Psoas muscle (tissue), 8 donors: Measurements from ENCODE around the gene MTMR2. TPM values are rescaled to one million over a fixed set of nuclear protein-coding genes. Genes with fewer than 3 reads are reported as not detected.

Source experiments
- ATAC-seq, 4 donors: fragments of 200-7000 bp; cut with Tn5 transposase; one replicate each; pipeline ENCODE4 v1.9.1; 2020; ENCODE audit warnings: moderate library complexity in 3 of 4, mild to moderate bottlenecking in 2 of 4
- DNase-seq, 2 donors: peaks; one replicate each; pipeline ENCODE4 v3.0.0-alpha.2; 2020
- H3K27ac ChIP-seq: fragments of 200-600 bp; one replicate; pipeline ENCODE4 v1.8.0; 2022
- H3K27me3 ChIP-seq, 3 donors: fragments of 200-600 bp in 1 of 3; one replicate each; pipeline versions ENCODE4 v1.6.1 to v1.8.0; 2013 to 2022; ENCODE audit warnings: low read length in 2 of 3, mild to moderate bottlenecking in 2 of 3, moderate library complexity in 1 of 3; ENCODE audit not compliant: insufficient read depth in 3 of 3
- H3K36me3 ChIP-seq, 2 donors: fragments of 200-600 bp in 1 of 2; one replicate each; pipeline versions ENCODE4 v1.6.1 to v1.8.0; 2013 to 2022; ENCODE audit warnings: low read depth in 1 of 2, mild to moderate bottlenecking in 1 of 2, moderate library complexity in 1 of 2; ENCODE audit not compliant: insufficient read depth in 1 of 2
- H3K4me1 ChIP-seq: fragments of 200-600 bp; one replicate; pipeline ENCODE4 v1.8.0; 2022
- H3K4me3 ChIP-seq: fragments of 200-600 bp; one replicate; pipeline ENCODE4 v1.8.0; 2022; ENCODE audit warnings: mild to moderate bottlenecking
- H3K9me3 ChIP-seq: fragments of 200-600 bp; one replicate; pipeline ENCODE4 v1.8.0; 2022
- CTCF ChIP-seq: fragments of 200-600 bp; IDR thresholded peaks from one replicate; pipeline ENCODE4 v1.8.0; 2022; ENCODE audit warnings: antibody characterized with exemption
- WGBS, 3 donors: extraction: QIAGEN DNeasy Blood & Tissue Kit; methylation state at CpG; one replicate each; pipeline versions ENCODE4 v1.1.6 to v1.1.7; 2013; 5-methylcytosine and 5-hydroxymethylcytosine counted together
- intact Hi-C, 2 donors: fragments of 100-400 bp; cut with DNase I; formaldehyde crosslinking; loops; one replicate each; pipeline versions ENCODE4 v1.11.0 to v1.14.2; 2022
- polyA plus RNA-seq, 3 donors: library from polyadenylated mRNA; stranded (reverse); fragments of 200-250 nt; gene quantifications; one replicate each; pipeline ENCODE4 v1.2.3, GENCODE V29; 2013
- total RNA-seq, 4 donors: library from RNA; stranded (reverse); fragmentation: NEBNext Ultra II Directional in 2 of 4; extraction: Animal tissue kit (Norgen Biotek cat#: 25700) in 2 of 4; gene quantifications; one replicate each; pipeline versions ENCODE4 v1.2.1 to v1.2.4, GENCODE V29; 2021 to 2023
- donor health status: healthy with polysubstance abuse.
- donor health status: DM: no; HTN: no; CAD: no; lungs with moderate emphysema.
- donor health status: Bipolar disorder and iron deficiency.
- donor health status: healthy.
- donor health status: DM: yes; HTN: yes; CAD: no.
- donor health status: DM: no; HTN: no; CAD: no.
- donor health status: DM: no; HTN: no; CAD: no.
- donor health status: DM: yes; HTN: yes; CAD: no.

Gene MTMR2
- total and polyA plus RNA-seq, 7 donors, result 5.4 to 9.9 (median 7.7) TPM

GRCh38 chr11:95853862-95854261, 70.0 kb downstream of the MTMR2 start:
- peaks cover 4 to 72% of the 10 kb centered on the region in 2 donors for H3K36me3 ChIP-seq
- no peaks in the 10 kb centered on the region for H3K9me3 ChIP-seq
- H3K27ac ChIP-seq, result no peak overlapping the region
- H3K27me3 ChIP-seq, result no peaks in the 10 kb centered on the region
- no peaks in the 10 kb centered on the region for H3K4me1 ChIP-seq
- intact Hi-C loops, result no loop called here
- ATAC-seq (no peak), DNase-seq (no peak)
- 91 to 96% (median 92%) methylated on average over 2 of the region's 2 CpGs for WGBS, 3 donors
- TF ChIP-seq CTCF, result no peak
- H3K4me3 ChIP-seq, result no peak overlapping the region

- no peaks in the 10 kb centered on the region for H3K9me3 ChIP-seq
- H3K27me3 ChIP-seq, result no peaks in the 10 kb centered on the region
- no peaks in the 10 kb centered on the region for H3K4me1 ChIP-seq
- H3K36me3 ChIP-seq, result peaks cover 4 to 72% of the 10 kb centered on the region in 2 donors
- H3K27ac ChIP-seq, result no peak overlapping the region
- no peak overlapping the region for H3K4me3 ChIP-seq
- DNase-seq (no peak), ATAC-seq (no peak)
- intact Hi-C loops, result no loop called here
- no peak for TF ChIP-seq CTCF
These were observed 70.8 kb downstream of the MTMR2 start for GRCh38 chr11:95853138-95853537.

GRCh38 chr11:95850137-95850536, 73.8 kb downstream of the MTMR2 start:
- Histone ChIP-seq H3K9me3 (no peaks in the 10 kb centered on the region), H3K4me3 (no peak overlapping the region), H3K27ac (no peak overlapping the region), H3K36me3 (peaks cover 5 to 72% of the 10 kb centered on the region in 2 donors), H3K4me1 (no peaks in the 10 kb centered on the region), H3K27me3 (no peaks in the 10 kb centered on the region)
- DNase-seq (no peak), ATAC-seq (no peak)
- TF ChIP-seq CTCF, result no peak
- intact Hi-C loops, result no loop called here

GRCh38 chr11:95849087-95849825, 74.7 kb downstream of the MTMR2 start:
- intact Hi-C loops, result no loop called here
- ATAC-seq (peak; percentile 76 to 98 (median 88)), DNase-seq (peak in 1 of 2 donors; percentile 51)
- Histone ChIP-seq H3K9me3 (no peaks in the 10 kb centered on the region), H3K27me3 (no peaks in the 10 kb centered on the region), H3K4me1 (no peaks in the 10 kb centered on the region), H3K4me3 (no peak overlapping the region), H3K27ac (no peak overlapping the region), H3K36me3 (peaks cover 2 to 72% of the 10 kb centered on the region in 2 donors)
- 73 to 76% (median 73%) methylated on average over 6 of the region's 6 CpGs for WGBS, 3 donors
- peak; percentile 31 for TF ChIP-seq CTCF

- no peaks in the 10 kb centered on the region for H3K27me3 ChIP-seq
- TF ChIP-seq CTCF, result no peak
- H3K4me3 ChIP-seq, result no peak overlapping the region
- 91 to 98% (median 91%) methylated on average over 1 of the region's 1 CpG for WGBS, 3 donors
- DNase-seq (no peak), ATAC-seq (no peak)
- no peaks in the 10 kb centered on the region for H3K9me3 ChIP-seq
- H3K4me1 ChIP-seq, result no peaks in the 10 kb centered on the region
- H3K27ac ChIP-seq, result no peak overlapping the region
- peaks cover 2 to 89% of the 10 kb centered on the region in 2 donors for H3K36me3 ChIP-seq
- intact Hi-C loops, result no loop called here
These were observed 78.7 kb downstream of the MTMR2 start for GRCh38 chr11:95845167-95845566.
